ENCODE measurements around the gene SLITRK3. TPM values are rescaled to one million over a fixed set of nuclear protein-coding genes. Genes with fewer than 3 reads are reported as not detected.

Gene SLITRK3
- total RNA-seq, 1 experiment from 2014 or later = 0.48 TPM

DNA sequence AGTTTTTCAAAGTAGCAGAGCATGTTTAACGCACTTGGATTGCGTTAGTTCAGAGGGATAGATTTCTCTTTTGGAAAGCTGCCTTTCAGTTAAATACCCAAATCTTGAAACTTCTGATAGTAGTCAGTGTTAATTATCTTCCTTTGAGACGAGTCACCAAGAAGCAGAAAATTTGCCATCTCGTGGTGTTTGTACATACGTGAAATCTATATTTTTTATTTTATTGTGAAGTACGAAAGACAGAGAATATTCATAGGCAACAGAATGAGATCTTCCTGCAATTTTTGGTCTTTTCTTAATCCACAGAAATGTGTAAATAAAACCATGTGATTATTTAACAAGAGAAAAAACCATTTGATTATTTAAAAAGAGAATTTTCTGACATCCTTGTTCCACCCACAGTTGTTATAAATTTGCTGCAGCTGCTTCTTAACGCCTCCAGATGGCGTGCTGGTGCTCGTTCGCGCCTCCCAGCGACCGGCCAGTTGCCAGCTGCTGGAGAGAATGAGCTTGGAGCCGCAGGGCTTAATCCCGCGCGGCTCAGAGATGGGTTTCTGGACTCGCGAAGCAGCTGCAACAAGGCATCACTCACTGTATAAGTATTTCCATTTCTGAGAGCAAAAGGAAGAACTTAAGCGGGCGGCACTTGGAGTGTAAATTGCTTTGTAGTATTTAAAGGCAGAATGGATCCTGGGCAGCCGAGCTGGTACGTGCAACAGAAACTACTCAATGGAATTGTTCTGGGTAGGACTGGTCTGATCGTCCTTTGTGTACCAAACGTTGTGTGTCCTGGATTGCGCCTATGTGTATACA lies 10.5 kb upstream of the SLITRK3 start:
- no peaks in the 10 kb centered on the region for H3K9me3 ChIP-seq (ENCODE audit: control insufficient read depth, low read depth, low read length)
- peak overlapping the region; percentile 57 to 69; a peak in 4 of 5 replicates for H3K4me3 Mint-ChIP-seq
- H3K4me1 Mint-ChIP-seq = peaks cover 3% of the 10 kb centered on the region in 2 experiments; a peak in 3 of 4 replicates
- H3K4ac ChIP-seq (ENCODE audit: low read depth, low read length) = no peak overlapping the region
- H2BK120ac ChIP-seq (ENCODE audit: low read depth, low read length, poor library complexity, severe bottlenecking) = no peak overlapping the region
- no peak overlapping the region for H4K8ac ChIP-seq (replicated peaks; ENCODE audit: insufficient read length, low read depth, low read length)
- no peak overlapping the region for H3K23ac ChIP-seq (ENCODE audit: insufficient read length, low read depth, low read length)
- H2AK5ac ChIP-seq (ENCODE audit: insufficient read length, low read length) = no peak overlapping the region
- H3K9ac ChIP-seq (ENCODE audit: extremely low read depth, insufficient read length, low read length) = no peak overlapping the region
- H3K14ac ChIP-seq (ENCODE audit: insufficient read depth, low read length) = no peak overlapping the region
- DNase-seq = peak; percentile 84
- no peak overlapping the region for H2BK20ac ChIP-seq (ENCODE audit: low read depth, low read length, poor library complexity, severe bottlenecking)
- no peaks in the 10 kb centered on the region for H3K4me1 ChIP-seq (ENCODE audit: insufficient read depth, low read length)
- no peak overlapping the region for H3K27ac ChIP-seq (ENCODE audit: insufficient read length, low read depth, low read length)
- H3K79me1 ChIP-seq (ENCODE audit: insufficient read depth, low read depth, low read length, poor library complexity, severe bottlenecking) = no peaks in the 10 kb centered on the region
- peak overlapping the region; percentile 76 for H2AFZ ChIP-seq (ENCODE audit: low read length)
- H3T11ph ChIP-seq (ENCODE audit: low read length) = no peak overlapping the region
- H3K23me2 ChIP-seq (ENCODE audit: insufficient read length, low read depth, low read length, poor library complexity, severe bottlenecking) = no peaks in the 10 kb centered on the region
- no peaks in the 10 kb centered on the region for H3K27me3 ChIP-seq (ENCODE audit: insufficient read depth, low read length)
- peak overlapping the region; percentile 82 for H3K4me2 ChIP-seq (ENCODE audit: insufficient read depth, insufficient read length, low read length)
- H4K20me1 ChIP-seq (ENCODE audit: control insufficient read depth, insufficient read depth, insufficient read length) = no peaks in the 10 kb centered on the region
- no peaks in the 10 kb centered on the region for H3K9me3 Mint-ChIP-seq
- H3K79me2 ChIP-seq (ENCODE audit: insufficient read depth, low read length) = no peaks in the 10 kb centered on the region
- TF ChIP-seq, protein P1, sequence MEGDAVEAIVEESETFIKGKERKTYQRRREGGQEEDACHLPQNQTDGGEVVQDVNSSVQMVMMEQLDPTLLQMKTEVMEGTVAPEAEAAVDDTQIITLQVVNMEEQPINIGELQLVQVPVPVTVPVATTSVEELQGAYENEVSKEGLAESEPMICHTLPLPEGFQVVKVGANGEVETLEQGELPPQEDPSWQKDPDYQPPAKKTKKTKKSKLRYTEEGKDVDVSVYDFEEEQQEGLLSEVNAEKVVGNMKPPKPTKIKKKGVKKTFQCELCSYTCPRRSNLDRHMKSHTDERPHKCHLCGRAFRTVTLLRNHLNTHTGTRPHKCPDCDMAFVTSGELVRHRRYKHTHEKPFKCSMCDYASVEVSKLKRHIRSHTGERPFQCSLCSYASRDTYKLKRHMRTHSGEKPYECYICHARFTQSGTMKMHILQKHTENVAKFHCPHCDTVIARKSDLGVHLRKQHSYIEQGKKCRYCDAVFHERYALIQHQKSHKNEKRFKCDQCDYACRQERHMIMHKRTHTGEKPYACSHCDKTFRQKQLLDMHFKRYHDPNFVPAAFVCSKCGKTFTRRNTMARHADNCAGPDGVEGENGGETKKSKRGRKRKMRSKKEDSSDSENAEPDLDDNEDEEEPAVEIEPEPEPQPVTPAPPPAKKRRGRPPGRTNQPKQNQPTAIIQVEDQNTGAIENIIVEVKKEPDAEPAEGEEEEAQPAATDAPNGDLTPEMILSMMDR (conservative IDR thresholded peaks at IDR 0.05) = peak; percentile 91
- no peak overlapping the region for H2BK5ac ChIP-seq (ENCODE audit: insufficient read length, low read length)
- no peak overlapping the region for H2BK12ac ChIP-seq (ENCODE audit: insufficient read length, low read depth, low read length)
- no peak overlapping the region for H3K27ac Mint-ChIP-seq
- no peak overlapping the region for H4K5ac ChIP-seq (ENCODE audit: insufficient read length, low read depth, low read length)
- H3K36me3 Mint-ChIP-seq (ENCODE audit: insufficient read depth in 1 of 3, low read depth in 3 of 3) = no peaks in the 10 kb centered on the region
- WGBS (ENCODE audit: extremely low coverage, insufficient read length, low lambda C conversion rate) = no CpG with 5 or more reads among the region's 26 CpGs
- H3K27me3 Mint-ChIP-seq (ENCODE audit: low read depth) = peaks cover 11% of the 10 kb centered on the region
- no peak overlapping the region for H4K91ac ChIP-seq (ENCODE audit: insufficient read length, low read depth, low read length)
- no peak overlapping the region for H3K18ac ChIP-seq (ENCODE audit: insufficient read length, low read depth, low read length)
- H2BK15ac ChIP-seq (ENCODE audit: low read depth, low read length) = no peak overlapping the region
- no peak overlapping the region for H3K56ac ChIP-seq (ENCODE audit: insufficient read length, low read depth, low read length)

All from H9 (cell line).